LoVo (cell line): ENCODE results near the gene SEMA5A.
A peak's percentile ranks its signal among the peaks of the same experiment; 100 is the strongest.

Experiments
- DNase-seq: peaks from one replicate; pipeline ENCODE4 v3.0.0-alpha.2; 2016; ENCODE audit warnings: low spot score

Gene SEMA5A

DNA sequence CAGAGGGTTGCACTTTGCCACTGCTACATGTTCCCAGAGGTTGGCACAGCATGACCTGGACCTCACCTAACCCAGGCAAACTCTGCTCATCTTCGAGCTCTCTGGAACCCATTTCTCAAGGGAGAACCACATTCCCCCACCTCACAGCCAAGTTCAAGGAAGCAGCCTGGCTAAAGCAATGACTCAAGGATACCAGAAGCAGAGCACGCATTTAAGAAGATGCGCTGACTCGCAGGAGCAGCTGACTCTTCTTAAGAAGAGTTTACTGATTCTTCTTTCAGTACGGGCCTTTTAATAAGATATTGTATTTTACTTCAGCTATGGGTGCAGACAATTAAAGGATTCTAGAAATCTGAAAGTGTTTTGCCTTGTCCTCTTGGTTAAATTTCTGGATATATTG, 4.1 kb upstream of the SEMA5A start:
- no peak for DNase-seq

DNA sequence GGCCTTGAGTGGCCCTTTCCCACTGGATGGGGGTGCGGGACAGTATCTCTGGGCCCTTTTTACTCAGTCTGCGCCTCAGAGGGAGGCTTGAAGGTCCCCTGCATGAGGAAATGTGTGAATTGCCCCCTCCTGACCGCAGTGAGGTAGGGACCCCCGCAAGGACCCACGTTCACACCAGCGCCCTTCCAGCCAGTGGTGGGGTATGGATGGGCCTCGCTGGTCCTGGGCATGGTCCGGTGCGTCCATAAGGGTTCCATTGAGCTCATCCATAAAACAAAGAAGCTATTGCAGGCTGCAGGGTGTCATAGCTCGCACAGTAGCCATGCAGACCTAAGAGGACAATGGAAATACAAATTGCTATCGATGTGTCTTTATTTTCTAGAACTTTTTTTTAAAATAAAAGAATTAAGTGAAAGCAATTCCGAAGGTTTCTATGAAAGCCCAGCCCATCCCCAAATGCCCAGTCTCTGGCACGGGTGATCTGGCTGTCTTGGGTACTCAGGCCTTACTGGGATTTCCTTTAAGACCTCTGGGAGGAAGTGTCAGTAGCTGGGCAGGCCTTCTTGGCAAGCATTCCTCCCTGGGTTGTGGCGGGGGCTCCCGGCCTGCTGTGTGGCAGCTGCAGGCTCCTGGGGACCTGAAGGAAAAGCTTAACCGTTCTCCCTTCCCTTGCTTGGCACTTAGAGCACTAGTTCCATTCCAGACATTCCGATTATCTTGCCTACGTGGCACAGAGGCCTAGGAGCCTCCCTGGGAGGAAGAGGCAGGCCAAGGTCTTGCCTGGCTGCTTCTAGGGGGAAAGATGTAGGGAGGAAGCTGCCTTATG, 1.5 kb upstream of the SEMA5A start:
- DNase-seq, result no peak

DNA sequence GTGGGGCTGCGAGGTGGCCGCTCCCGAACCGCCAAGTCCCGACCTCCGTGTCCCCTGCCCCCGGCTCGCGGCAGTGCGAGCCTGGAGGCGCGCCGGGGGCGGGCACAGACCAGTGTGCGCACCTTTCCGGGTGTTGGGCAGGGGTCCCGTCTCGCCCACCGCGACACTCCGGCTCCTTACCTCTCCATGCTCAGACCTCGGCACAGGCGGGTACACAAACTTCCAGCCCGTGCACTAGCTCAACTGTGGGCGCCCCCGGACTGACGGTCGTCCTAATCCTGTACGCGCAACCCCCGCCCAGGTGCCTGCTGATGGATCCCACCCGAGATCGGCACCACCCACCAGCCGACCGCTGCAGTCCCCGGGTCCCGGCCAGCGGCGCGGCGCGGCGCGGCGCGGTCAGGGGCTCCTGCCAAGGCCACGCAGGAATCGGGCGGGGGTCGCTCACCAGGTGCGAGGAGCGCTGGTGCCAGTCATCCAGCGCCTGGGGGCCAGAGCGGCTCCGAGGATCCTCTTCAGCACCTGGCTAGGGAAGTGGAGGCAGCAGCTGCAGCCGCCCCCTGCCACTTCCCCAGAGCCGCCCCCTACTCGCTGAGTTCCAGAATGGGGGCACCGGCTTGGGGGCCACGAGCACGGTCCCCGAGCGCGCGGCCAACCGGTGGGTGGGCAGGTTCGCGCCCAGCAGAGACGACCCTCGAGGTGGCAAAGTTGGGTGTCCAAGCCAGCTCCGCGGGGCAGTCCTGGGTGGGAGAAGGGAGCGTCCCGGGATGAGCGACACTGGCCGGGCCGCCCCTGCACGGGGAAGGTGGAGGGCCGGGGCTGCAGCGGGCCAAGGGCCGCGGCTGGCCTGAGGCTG, 511 bp downstream of the SEMA5A start:
- no peak for DNase-seq

DNA sequence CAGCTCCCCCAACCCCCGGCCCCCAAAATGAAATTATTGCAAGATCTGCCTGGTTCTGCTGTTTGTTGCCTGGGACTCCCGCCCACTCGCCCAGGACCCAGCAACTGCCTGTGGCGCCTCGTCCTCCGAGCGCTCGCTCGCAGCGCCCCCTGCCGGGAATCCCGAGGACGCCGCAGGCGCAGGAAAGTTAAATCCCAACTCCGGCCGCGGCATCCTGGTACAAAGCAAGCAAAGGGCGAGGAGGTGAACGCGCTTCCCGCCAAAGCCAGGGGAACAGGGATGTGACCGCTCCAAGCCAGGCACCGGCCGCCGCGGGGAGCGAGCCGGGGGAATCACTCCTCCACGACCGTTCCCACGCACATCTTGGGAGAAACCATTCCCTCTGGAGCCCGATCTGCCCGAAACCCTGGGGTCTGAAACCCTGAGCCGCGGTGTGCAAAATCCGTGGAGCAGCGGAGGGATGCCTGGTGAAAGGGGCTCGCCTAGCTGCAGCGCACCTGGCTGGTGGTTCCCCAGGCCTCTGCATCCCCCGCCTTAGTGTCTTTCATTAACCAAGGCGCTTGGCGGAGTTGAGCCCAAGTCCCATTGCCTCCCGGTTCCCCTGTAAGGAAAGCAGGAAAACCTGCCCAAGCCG, 1.3 kb downstream of the SEMA5A start:
- peak; percentile 87 for DNase-seq

DNA sequence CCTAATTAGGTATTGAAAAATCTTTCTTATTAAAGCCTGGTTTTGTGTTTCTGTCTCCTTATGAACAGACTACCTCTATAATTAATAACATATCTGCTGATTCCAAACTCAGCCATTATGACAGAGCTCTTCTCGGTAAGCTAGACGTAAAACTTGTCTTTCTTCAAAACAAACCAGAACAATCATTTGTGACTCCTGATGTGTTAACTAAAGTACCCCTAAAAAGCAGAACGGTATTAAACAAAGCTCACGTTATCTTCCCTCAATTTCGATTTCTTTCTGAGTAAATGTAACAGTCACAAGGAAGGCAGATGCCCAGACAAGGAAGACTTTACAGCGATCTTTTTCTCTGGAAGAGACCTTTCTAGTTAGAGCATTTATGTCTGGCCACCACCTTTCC, 1.8 kb downstream of the SEMA5A start:
- peak; percentile 27 for DNase-seq

DNA sequence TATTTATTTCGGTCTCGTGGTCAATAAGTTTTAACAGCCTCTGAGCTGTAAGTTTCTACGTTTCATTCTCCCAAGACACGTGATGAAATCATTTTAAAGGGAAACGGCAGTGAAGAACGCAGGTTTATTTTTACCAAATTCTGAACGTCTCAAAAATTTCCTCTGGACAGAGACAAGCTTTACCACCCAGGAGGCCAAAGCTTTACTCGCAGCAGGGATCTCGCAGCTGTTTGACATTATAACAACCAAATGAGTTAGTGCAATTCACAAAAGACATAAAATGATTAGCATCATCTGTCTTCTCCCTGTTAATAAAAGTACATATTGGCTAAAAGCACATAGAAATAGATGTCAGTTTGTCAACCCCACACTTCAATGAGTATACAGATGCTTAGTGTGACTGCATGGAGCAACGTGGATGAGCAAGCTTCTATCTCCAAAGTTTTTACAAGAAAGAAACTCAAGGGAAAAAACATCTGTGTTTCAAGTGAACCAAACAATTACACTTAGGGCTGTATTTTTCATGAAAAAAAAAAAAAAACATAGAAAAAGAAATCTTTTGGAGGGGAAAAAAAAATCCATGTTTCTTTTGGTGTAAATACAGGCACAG, 2.5 kb downstream of the SEMA5A start:
- DNase-seq, result no peak

DNA sequence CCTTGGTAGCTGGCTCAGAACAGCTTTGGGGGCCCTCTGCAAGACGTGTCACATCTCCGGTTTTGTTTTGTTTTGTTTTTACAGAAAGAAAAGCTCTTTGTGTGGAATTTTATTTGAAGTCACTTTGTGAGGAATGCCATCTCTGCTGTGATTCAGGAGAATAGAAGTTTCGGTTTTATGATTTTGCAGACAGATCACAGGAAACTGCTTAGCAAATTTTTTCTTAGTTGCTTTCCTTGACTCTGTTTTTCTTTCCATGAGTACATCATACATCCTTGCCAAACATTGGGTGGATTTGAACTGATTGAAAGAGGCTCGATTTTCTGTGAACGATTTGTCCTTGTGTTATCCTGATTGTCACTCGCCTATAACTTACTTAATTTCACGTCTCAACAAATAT, 5.1 kb downstream of the SEMA5A start:
- no peak for DNase-seq

DNA sequence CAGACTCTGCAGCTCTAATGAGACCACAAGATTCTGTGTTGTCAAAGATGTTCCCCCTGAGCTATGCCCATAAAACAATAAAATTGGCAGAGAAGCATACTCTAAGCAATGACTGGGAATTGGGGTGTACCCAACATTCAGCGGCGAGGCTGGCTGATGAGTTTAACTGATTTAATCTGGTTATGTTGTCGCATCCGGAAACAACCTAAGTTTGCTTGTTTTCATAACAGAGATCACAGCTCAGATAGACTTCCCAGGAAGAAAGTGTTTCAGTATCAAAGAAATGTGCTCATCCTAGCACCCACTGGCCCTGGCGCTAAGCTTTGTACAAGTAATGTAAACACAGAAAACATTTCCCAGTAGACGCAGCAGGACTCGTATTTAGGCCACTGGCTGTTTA, 7.4 kb downstream of the SEMA5A start:
- DNase-seq, result no peak

DNA sequence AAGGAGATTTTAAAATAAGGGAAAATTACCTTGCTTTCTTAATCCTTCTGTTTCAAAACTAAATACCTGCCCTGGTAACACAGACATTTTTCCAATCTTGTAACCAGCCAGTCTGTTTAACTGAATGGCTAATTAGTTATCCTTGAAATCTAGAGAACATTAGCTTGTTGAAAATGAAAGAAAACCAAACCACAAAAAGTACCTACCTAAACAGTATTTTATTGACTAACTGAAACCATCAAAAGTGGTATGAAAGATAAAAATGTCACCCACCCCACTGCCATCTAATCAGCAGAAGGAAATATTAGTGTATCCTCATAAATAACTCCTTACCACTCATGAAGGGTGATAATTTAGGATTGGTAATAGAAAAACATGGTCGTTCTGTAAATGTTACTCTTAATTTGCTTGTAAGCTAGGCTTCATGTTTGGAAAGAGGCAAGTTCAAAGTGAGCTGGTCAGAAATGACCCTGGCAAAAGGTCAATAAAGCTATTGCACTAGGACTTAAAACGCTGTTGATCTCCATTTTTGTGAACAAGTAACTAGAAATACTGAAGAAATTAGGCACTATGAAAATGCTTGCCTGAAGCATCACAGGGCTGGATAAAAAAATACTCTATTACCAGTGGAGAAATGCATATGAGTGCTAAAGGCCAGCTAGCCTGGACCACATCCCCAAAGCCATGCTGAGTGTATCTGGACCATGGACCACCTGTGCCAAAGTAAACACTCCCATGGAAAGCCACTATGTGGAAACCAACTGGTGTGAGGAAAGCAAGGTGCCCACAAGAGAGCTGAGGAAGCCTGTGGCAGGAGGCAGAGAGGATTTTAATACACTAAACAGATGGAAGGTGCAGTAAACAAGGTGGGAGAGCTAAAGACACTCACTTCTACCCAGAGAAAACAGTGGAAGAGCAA, 8.4 kb downstream of the SEMA5A start:
- no peak for DNase-seq

DNA sequence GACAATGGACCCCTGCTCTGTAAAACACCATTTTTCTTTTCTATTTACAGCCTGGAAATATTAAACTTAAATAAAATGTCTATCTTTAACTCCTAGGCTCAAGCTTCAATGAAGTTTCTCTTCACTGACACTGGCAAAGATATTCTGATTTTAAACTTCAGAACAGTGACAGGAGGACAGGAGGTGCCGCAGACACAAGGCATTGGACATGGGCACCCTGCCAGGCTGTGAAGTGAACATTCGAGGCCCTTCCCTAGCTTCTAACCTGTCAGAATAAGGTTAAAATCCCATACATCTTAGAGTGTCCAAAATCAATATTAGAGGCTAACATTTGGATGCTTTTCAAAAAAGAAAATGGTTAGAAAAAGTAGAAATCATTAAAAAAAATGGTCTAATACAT, 9.2 kb downstream of the SEMA5A start:
- DNase-seq, result no peak

DNA sequence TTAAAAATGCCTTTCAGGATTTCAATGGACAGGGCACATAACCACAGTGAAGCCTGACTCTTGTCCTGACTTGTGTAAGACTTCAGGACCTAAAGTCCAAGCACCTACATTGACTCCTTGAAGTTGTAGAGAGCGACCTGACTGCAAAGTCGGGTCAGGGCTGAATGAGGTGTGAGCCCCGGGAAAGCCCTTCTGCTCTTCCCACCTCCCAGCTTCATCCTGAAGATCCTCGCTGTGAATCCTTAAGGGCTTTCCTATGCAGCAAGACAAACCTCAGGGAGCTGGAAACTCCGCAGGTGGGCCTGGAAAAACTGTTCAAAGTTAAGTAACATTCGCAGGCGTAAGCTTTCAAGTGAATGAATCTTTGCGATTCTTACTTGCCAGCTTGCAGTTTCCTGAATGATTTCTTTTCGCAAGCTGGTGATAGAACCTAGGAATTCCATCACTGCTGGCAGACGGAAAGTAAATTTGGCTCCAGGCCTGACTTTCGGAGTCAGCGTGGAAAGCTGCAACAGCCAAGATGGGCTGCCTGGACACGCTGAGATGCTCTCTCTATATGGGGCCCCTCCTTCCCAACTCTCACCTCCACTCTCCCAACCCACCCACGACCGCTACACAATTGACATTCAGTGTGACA, 10.9 kb downstream of the SEMA5A start:
- no peak for DNase-seq

DNA sequence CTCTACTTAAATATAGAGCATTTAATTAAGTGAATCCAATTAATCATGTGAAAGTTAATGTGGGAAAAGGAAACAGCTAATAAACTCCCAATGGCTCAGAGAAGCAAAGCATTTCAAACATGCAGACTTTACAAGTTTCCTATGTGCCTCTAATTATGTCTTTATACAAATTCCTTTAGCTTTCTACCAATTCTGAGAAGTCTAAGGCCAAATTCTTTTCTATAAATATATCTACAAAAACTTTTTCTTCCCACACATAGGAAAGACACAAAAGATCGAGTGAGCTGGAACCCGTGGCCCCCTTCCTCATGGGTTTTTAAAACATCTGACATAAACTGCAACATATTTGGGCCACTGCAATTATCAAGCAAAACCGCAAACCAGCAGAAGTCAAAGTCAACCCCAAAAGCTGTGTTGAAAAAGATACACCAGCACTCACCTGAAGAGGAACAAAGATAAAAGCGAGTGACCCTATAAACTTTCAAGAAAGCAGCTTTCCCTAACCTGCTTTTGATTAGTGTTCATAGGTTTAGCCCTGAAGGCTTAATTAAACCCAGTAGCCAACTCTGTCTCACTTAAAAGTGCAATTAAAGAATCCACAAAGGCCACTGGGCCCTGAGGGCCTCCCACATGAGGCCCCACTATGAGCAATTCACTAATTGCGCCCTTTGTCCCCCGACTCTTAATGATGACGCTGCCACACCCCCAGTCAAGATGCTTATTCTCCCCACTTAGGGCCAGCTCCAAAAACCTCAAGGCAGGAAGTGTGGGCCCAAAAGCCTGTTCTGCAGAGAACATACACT, 12.1 kb downstream of the SEMA5A start:
- no peak for DNase-seq

DNA sequence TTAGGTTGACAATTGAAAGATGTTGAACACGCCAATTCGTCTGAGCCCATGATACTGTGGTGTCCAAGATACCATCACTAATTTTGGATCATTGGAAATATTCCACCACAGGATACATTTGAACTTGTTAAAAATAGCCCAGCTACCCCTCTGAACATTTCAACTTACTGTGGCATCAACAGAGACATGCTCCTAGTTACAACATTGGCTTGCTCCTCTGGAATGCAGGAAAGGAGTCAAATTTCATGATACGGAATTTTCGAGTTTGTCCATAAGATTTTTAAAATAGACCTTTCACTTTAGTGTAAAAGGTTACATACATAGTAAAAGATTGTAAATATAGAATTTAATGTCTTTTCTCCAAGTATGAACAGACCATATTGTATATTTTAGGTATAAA, 12.8 kb downstream of the SEMA5A start:
- DNase-seq, result no peak

DNA sequence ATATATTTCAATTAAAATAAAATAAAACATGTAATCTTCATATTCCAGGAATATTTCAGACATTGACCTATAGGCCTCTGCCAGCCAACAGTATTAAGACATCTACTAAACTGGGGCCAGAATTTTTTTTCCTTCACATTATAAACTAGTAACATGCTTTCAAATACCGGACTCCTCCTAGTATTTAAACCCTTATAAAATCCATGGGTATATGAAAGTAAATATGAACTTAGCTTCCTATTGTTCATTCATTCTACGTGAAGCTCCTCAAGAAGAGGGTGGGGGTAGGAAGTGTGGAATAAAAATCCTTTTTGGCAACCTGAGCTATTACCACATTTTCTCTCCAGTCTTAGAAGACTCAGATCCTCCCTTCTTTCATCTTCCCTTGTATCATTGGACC, 16.4 kb downstream of the SEMA5A start:
- DNase-seq, result no peak

DNA sequence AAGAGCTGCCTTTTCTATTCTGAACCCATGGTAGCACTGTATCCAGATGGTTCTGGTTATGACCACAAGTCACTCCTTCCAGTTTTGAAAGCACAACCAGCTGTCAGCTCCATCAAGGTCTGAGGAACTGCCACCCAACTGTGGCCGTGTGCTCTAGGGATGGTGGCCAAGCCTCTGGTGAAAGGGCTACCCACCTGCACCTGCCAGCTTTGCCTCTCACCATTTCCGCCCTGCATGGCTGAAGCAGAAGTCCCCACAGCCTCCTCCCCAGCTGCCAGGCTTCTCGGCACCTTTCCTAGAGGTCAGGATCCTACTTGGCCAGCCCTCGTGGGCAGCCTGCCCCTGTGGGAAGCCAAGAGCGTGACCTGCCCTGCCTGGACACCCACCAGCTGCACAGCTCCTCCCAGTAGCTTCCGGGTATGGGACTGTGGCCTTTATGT, 16.8 kb downstream of the SEMA5A start:
- no peak for DNase-seq

DNA sequence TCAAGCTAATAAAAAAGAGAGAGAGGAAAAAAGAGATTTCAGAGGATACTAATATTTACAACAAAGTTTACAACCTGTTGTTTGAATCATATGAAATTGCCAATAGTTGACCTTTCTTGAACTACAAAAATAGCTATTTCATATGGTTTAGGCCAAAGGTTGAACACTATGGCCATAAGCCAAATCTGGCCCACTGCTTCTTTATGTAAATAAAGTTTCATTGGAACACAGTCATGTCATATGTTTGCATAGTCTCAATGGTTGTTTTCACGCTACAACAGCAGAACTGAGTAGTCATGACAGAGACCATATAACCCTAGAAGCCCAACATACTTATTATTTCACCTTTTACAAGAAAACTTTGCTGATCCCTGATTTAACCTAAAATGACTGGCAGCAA, 20.9 kb downstream of the SEMA5A start:
- DNase-seq, result no peak

DNA sequence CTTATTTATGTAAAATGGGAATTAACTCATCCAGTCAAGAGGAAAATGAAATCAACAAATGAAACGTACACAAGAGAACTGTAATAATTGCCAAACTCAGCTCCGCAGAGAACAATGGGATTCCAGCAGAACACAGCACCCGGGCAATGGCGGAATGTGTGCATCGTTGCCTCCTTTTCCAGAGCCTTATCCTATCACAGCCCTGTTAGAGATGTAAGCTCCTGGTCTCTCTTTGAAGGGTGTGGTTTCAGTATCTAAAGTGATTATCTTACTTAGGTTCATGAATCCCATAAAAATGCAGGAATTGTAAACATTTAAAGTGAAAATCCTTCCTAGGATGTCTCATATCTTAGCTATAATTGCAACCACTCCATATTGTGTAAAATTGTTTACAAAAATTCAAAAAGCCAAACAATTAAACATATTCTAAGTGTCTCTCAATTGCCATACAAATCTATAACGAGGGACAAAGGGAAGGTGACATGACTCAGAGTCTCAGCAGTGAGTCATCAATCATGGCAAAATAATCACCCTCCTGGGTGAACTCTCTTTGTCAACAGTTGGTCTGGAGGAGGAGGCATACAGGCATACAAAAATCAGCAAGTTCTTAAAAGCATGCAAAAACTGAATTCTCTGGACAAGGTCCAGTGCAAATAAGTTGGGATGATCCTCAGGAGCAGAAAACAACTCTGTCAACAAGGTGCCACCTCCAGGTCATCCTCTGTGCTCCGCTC, 22.6 kb downstream of the SEMA5A start:
- peak; percentile 61 for DNase-seq

DNA sequence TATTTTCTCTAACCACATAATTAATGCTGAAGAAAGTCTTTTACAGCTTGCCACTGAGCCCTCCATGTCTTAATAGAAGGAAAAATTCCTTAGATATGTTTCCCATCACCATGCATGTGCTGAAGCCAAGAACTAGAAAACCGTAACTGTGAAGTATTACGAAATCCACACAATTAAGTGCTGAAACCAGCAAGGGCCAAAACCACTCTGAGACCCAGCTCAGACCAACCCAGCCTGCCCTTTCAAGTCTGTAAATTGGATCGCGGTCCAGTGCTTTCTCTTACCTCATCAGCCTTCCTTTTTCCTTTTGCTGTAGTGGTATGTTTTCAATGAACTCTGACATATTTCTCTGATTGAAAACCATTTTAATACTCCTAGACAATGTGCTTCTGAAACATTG, 26.3 kb downstream of the SEMA5A start:
- no peak for DNase-seq

DNA sequence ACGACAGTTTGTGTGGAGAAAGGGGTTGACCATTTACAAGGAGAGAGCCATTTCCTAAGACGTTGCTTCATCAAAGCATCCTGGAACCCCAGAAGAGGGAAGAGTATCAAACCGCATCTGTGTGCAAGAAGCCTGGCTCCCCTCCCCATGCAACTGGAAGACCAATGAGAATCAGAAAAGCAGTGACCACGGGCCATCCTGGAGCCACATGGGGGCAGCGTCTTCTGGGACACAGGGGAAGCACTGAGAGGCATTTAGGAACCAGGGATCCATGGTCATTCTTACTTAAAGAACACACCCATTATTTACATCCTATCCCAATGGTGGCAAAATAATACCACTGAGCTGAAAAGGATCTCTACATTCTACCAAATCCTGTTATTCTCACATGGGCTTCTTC, 29.3 kb downstream of the SEMA5A start:
- DNase-seq, result no peak
